Head of caudate nucleus (tissue), 42 donors: Measurements from ENCODE around the gene PTPN20.

Experiments used
- DNase-seq, 42 donors: peaks; one replicate each; pipeline versions ENCODE4 v3.0.0 to v3.0.0-alpha.2; 2020 to 2021; ENCODE audit warnings: mixed read lengths in 7 of 42
- intact Hi-C: fragments of 100-400 bp; cut with DNase I; formaldehyde crosslinking; loops from one replicate; pipeline ENCODE4 v1.15.0; 2022

PTPN20 gene

DNA sequence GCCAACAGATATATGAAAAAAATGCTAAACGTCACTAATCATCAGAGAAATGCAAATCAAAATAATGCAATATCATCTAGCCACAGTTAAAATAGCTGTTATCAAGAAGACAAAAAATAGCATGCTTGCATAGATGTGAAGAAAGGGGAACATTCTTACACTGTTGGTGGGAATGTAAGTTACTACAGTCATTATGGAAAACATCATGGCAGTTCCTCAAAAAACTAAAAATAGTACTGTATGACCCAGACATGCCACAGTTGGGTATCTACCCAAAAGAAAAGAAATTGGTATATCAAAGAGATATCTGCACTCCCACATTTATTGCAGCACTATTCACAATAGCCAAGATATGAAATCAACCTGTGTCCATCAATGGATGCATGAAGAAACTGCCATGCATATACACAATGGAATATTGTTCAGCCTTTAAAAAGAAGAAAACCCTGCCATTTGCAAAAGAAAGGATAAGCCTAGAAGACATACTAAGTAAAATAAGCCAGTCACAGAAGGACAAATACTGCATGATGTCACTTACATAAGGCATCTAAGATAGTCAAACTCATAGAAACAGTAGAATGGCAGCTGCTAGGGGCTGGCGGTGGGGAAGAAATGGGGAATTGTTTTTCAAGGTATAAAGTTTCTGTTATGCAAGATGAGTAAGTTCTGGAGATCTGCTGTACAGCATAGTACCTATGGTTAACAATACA lies 107.0 kb downstream of the PTPN20 start:
- DNase-seq, result peak in 1 of 42 donors; percentile 32
- intact Hi-C loops, result no loop called here

GRCh38 chr10:47019155-47020145 lies 108.2 kb downstream of the PTPN20 start:
- peak in 5 of 42 donors; percentile 2 to 28 (median 9) for DNase-seq
- intact Hi-C loops, result no loop called here

DNA sequence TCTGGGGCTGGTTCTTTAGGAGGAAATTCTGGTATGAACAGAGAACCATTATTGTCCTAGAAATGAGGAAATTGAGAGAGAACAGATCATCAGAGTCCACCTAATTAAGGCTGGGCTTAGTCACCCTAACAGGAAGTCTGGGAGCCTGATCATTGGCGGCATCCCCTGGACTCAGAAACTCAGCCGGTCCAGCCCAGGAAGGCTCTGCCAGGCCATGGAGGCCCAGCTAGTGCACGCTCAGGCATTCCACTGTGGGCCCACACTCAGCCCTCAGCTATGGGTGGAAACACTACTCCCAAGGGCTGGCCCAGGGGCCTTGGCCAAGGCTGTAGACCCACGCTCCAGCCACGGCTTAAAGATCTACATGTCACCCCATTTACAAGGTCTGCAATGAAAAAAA lies 109.2 kb downstream of the PTPN20 start:
- intact Hi-C loops, result no loop called here
- DNase-seq, result peak in 4 of 42 donors; percentile 0 to 39 (median 23)

- DNase-seq, result peak in 3 of 42 donors; percentile 0 to 12 (median 10)
- intact Hi-C loops, result no loop called here
Measured at GRCh38 chr10:47021850-47022249, 110.6 kb downstream of the PTPN20 start.

DNA sequence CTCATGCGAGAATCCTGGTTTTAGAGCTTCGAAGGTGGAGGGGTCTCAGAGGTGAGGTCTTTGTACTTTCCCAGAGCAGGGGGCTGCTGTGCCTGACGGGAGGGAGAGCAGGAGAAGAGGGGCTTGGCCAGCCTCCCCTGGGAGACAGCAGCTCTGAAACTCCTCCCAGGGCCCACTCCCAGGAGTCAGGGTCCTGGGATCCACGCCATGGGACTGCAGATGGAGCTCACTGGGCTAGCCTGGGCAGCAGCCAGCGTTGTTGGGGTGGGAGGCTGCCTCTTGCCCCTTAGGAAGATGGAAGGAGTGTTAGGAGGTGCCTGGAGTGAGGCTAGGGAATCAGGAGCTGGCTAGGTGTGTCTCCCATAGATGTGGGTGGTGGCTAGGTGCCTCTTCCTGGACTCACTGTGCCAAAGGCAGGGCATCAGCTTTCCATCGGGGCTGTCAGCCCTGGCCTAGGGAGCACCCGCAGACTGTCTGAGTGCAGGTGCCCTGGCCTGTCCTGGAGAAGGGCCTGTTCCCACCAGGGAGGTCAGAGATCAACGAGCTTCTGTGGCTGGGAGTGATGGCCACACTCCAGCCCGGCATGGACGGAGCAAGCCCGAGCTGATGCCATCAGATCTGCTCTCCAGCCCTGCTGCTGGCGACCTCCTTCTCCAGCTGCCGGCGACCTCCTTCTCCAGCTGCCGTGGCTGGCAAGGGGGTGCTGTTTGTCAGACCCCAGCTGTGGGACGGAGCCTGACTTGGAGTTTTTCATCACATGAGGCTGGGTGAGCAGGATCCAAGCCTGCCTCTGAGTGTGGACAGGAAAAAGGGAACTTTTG lies 111.3 kb downstream of the PTPN20 start:
- intact Hi-C loops, result no loop called here
- peak in 8 of 42 donors; percentile 1 to 41 (median 10) for DNase-seq

- DNase-seq, result peak in 7 of 42 donors; percentile 0 to 41 (median 16)
- intact Hi-C loops, result loop anchor here (2.0 kb wide), 1 partner anchor 289 kb away; no protein-coding TSS in a partner anchor
Measured at GRCh38 chr10:47023237-47024045, 112.2 kb downstream of the PTPN20 start.

DNA sequence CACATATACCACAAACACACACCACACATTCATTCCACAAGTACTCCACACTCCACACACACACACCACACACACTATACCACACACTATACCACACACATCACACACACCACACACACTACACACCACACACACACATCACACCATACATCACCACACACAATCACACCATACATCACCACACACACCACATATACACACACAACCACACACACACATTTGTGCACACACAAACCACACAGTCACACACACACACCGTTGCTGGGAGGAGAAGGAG lies 112.8 kb downstream of the PTPN20 start:
- intact Hi-C loops, result loop anchor here (2.0 kb wide), 1 partner anchor 289 kb away; no protein-coding TSS in a partner anchor

DNA sequence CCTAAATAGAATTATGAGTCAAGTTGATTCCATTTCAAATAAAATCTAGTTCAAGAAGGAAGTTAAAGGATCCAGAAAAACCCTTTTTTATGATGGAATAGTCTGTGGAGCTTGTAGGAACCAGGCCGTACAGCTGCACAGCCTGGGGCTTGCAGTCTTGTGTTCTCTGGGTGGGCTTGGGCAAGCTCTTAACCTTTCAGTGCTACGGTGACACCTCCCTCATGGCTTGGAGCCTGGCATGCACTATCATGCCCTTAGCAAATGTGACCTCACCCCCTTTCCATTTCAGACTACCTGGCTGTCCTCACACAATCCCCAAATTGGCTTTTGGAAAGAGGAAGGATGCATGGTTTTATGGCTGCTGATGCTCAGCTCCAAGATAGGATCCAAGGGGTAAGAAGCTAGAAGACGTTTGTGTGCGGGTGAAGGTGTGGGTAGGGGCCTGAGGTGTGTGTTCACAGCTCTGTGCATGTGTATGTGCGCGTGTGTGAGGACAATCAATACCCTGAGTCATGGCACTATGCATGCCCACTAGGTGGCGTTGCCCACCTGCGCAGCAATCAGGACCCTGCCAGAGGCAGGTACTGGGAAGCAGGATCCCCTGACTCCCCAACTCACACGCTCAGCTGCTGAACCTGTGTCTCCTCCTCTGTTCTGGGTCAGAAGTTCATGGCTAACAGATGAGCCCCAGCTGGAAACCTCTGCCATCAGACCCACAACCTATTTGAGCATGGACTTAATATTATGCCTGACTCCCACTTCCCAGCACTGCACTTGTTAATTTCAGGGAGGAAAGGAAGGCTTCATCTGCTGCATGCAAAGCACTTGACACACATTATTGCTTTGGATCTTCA lies 113.4 kb downstream of the PTPN20 start:
- intact Hi-C loops, result loop anchor here (2.0 kb wide), 1 partner anchor 288 kb away; no protein-coding TSS in a partner anchor

More for the DNA sequence above, 112.8 kb downstream of the PTPN20 start:
- DNase-seq, result peak in 1 of 42 donors; percentile 16

DNA sequence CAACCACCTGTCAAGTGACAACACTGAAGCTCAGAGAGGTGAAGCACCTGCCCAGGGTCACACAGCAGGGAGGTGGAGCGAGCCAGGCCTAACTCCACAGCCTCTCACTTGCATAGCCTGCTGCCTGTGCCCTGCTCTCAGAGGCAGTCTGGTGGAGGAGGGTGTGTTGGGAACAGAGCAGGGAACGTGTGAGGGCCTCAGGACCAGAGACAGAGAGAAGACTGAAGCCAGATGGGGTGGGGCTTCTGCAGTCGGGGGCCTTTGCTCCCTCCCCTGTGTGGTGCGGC lies 114.0 kb downstream of the PTPN20 start:
- peak in 6 of 42 donors; percentile 1 to 38 (median 14) for DNase-seq
- intact Hi-C loops, result loop anchor here (2.0 kb wide), 1 partner anchor 288 kb away; no protein-coding TSS in a partner anchor

More for the DNA sequence above, 113.4 kb downstream of the PTPN20 start:
- peak; percentile 63 to 91 (median 78) for DNase-seq

- DNase-seq, result peak in 10 of 42 donors; percentile 1 to 39 (median 14)
- intact Hi-C loops, result loop anchor here (2.0 kb wide), 1 partner anchor 287 kb away; no protein-coding TSS in a partner anchor
Measured at GRCh38 chr10:47025540-47026300, 114.5 kb downstream of the PTPN20 start.

DNA sequence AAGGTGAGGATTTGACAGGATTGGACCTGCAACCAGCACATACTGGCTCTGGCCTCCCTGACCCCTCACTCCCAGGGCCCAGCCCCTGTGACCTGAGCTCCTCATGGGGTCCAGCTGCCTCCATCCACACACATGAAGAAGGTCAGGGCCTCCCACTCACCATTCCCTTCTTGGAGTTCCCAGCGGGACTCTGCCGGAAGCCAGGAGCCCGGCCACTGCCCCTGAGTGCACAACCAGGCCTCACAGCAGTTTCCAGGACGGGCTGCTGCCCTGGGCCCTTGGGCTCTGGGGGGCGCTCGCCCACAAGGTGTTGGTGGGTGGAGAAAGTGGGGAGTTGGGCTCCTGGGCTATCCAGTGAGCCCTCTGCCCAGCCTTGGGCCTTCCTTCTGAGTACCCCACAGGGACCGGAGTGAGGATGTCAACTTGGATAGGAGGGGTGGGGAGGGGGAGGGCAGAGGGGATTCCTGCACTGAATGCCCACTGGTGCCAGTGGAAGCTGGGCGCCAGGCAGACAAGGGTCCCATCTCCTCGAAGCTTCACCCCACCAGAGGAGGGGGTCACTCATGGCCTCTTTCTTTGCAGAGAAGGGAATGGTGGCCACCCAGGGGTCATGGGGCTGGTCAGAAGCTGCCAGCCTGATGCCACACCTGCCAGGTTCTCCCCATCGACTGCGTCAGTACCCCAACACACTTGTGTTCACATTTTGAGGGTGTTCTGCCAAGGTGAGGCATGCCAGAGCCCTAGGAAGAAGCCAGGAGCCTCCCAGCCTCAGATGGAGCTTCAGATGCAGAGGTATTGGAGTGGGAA lies 115.3 kb downstream of the PTPN20 start:
- intact Hi-C loops, result no loop called here
- peak in 11 of 42 donors; percentile 1 to 36 (median 13) for DNase-seq

- DNase-seq, result peak in 10 of 42 donors; percentile 1 to 30 (median 11)
- intact Hi-C loops, result no loop called here
Measured at GRCh38 chr10:47027108-47027783, 116.0 kb downstream of the PTPN20 start.

DNA sequence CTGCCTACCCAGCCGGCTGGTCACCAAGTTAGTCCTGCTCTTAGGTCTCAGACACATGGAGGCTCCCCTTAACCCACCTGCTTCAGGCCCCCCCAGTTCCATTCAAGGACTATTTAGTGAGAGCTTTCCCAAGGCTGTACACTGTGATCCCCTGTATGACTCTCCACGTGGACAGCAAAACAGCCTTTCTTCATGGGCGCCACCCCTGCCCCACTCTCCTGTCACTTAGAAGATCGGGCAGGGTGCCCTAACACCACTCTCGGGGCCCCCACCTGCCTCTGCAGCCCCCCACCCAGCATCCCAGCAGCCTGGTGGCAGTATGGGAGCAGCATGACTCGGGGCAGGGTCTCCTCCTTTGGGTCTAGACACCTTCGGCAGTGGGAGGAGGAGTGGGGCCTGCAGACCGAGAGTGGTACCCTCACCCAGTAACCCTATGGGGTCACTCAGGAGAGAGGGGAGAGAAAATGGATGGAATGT lies 116.6 kb downstream of the PTPN20 start:
- intact Hi-C loops, result no loop called here
- peak in 5 of 42 donors; percentile 1 to 14 (median 4) for DNase-seq

DNA sequence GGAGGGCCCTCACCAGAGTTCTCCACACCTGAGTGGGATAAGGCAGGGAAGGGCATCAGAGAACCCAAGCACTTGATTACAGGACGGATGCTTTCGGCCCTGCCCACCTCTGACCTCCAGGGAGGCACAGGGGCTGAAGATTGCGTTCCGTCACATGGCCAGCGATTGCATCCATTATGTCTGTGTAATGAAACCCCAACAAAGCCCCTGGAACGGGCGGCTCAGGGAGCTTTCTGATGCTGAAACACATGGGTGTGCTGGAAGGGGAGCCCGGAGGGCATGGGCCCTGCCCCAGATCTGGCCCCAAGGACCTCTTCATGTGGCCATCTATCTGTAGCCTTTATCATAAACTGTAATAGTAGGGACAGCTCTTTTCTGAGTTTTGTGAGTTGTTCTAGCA lies 117.2 kb downstream of the PTPN20 start:
- DNase-seq, result peak in 8 of 42 donors; percentile 1 to 38 (median 14)
- intact Hi-C loops, result no loop called here
